Neutrophil (primary cell): ENCODE results near the gene PNKP.
"Not testable (repeated sequence)": the region's sequence is repeated elsewhere in the genome, so short reads cannot be mapped to it uniquely, and the experiment has no call there.

ENCODE experiments used
- H3K27ac ChIP-seq: fragments of 200-600 bp; sonication (generic); 2 replicates; pipeline ENCODE4 v1.5.1; 2016; ENCODE audit warnings: mild to moderate bottlenecking, moderate library complexity
- H3K27me3 ChIP-seq: fragments of 200-600 bp; sonication (generic); 2 replicates; pipeline ENCODE4 v1.6.0; 2016; ENCODE audit warnings: mild to moderate bottlenecking
- H3K36me3 ChIP-seq: fragments of 200-600 bp; sonication (generic); 2 replicates; pipeline ENCODE4 v1.5.1; 2017
- H3K4me1 ChIP-seq, 2 experiments: fragments of 200-600 bp in 1 of 2; sonication (generic) in 1 of 2; 1 replicate in 1 of 2; 2 replicates in 1 of 2; pipeline versions ENCODE4 v1.5.1 to v1.6.1; 2013 to 2016; ENCODE audit warnings: low read depth in 1 of 2, low read length in 1 of 2, mild to moderate bottlenecking in 1 of 2, moderate library complexity in 1 of 2; ENCODE audit not compliant: control insufficient read depth in 1 of 2, insufficient read depth in 1 of 2
- H3K4me3 ChIP-seq, 2 experiments: fragments of 200-600 bp in 1 of 2; sonication (generic) in 1 of 2; 1 replicate in 1 of 2; 2 replicates in 1 of 2; pipeline ENCODE4 v1.5.1; 2013 to 2016; ENCODE audit warnings: low read depth in 1 of 2, low read length in 1 of 2, mild to moderate bottlenecking in 1 of 2, moderate library complexity in 1 of 2
- H3K9me3 ChIP-seq: fragments of 200-600 bp; sonication (generic); 2 replicates; pipeline ENCODE4 v1.5.1; 2016
- TF ChIP-seq, protein P1 (sequence below): fragments of 200-600 bp; sonication (generic); IDR thresholded peaks from 2 replicates; pipeline ENCODE4 v1.5.1; 2016; ENCODE audit warnings: antibody characterized with exemption

PNKP gene

DNA sequence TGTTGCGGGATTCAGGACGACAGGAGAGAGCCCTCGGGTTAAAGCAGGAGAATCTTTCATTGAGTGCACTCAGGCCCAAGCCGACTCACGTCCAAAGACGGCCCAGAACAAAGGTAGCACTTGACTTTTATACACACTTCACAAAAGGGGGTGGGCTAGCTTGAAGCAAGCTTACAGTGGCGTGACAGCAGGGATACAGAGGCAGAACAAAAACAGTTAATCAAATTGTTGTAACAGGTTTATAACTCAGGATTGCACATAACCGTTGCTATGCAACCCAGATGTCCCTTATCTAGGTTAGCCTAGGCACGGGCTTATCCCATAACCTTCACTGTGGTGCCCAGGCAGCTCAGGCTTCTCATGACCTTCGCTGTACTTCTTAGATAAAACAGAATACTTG, 47.3 kb downstream of the PNKP start:
- TF ChIP-seq, protein P1, sequence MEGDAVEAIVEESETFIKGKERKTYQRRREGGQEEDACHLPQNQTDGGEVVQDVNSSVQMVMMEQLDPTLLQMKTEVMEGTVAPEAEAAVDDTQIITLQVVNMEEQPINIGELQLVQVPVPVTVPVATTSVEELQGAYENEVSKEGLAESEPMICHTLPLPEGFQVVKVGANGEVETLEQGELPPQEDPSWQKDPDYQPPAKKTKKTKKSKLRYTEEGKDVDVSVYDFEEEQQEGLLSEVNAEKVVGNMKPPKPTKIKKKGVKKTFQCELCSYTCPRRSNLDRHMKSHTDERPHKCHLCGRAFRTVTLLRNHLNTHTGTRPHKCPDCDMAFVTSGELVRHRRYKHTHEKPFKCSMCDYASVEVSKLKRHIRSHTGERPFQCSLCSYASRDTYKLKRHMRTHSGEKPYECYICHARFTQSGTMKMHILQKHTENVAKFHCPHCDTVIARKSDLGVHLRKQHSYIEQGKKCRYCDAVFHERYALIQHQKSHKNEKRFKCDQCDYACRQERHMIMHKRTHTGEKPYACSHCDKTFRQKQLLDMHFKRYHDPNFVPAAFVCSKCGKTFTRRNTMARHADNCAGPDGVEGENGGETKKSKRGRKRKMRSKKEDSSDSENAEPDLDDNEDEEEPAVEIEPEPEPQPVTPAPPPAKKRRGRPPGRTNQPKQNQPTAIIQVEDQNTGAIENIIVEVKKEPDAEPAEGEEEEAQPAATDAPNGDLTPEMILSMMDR, result no peak
- H3K9me3 ChIP-seq, result no peaks in the 10 kb centered on the region
- H3K27ac ChIP-seq, result no peak overlapping the region
- peaks cover 28% of the 10 kb centered on the region for H3K36me3 ChIP-seq
- H3K4me3 ChIP-seq, result no peak overlapping the region
- no peaks in the 10 kb centered on the region for H3K27me3 ChIP-seq
- peaks cover 17 to 29% of the 10 kb centered on the region in 2 experiments for H3K4me1 ChIP-seq

DNA sequence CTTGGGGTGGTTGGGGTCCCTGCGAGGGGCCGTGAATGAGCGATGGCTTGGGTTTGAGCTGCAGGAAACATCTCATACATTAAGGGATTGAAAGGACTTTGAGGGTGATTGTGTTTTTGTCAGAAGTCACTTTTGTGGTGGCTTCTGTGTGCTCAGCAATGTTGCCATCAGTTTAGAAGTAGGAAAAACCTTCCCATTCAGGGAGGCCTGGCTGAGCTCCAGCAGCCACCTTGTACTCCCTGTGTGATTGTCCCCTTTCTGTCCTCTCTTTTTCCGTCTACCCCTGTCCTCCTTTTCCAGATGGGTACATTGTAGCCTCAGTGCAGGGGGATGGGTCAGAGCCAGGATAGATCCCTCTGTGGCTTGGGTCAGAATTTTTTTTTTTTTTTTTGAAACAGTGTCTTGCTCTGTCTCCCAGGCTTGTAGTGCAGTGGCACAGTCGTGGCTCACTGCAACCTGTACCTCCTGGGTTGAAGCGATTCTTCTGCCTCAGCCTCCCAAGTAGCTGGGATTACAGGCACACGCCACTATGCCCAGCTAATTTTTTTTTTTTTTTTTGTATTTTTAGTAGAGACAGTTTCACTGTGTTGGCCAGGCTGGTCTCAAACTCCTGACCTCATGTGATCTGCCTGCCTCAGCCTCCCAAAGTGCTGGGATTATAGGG, 47.8 kb downstream of the PNKP start:
- Histone ChIP-seq H3K27ac (peak overlapping the region; percentile 93), H3K4me3 (peak overlapping the region; percentile 80 to 100), H3K36me3 (peaks cover 28% of the 10 kb centered on the region), H3K4me1 (peaks cover 17 to 29% of the 10 kb centered on the region in 2 experiments)
- H3K27me3 ChIP-seq, H3K9me3 ChIP-seq: not testable (repeated sequence)

DNA sequence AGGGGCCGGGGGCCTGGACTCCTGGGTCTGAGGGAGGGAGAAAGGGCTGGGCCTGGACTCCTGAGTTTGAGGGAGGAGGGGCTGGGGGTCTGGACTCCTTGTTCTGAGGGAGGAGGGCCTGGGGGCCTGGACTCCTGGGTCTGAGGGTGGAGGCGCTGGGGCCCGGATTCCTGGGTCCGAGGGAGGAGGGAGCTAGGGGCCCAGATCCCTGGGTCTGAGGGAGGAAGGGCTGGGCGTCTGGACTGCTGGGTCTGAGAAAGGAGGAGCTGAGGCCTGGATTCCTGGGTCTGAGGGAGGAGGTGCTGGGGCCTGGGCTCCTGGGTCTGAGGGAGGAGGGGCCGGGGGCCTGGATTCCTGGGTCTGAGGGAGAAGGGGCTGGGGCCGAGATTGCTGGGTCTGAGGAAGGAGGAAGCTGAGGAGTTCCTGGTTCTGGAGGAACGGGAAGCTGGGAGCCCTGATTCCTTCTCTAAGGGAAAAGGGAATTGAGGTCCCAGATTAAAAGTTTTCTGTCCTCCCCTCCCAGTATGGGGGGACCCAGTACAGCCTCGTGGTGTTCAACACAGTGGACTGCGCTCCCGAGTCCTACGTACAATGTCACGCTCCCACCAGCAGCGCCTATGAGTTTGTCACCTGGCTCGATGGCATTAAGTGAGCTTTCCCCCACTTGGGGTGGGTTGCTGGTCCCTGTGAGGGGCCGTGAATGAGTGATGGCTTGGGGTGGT, 48.6 kb downstream of the PNKP start:
- H3K9me3 ChIP-seq, result no peaks in the 10 kb centered on the region
- peaks cover 21 to 32% of the 10 kb centered on the region in 2 experiments for H3K4me1 ChIP-seq
- peak overlapping the region; percentile 80 to 100 for H3K4me3 ChIP-seq
- peak overlapping the region; percentile 93 for H3K27ac ChIP-seq
- H3K36me3 ChIP-seq, result peaks cover 24% of the 10 kb centered on the region
- TF ChIP-seq, protein P1, result no peak
- no peaks in the 10 kb centered on the region for H3K27me3 ChIP-seq

DNA sequence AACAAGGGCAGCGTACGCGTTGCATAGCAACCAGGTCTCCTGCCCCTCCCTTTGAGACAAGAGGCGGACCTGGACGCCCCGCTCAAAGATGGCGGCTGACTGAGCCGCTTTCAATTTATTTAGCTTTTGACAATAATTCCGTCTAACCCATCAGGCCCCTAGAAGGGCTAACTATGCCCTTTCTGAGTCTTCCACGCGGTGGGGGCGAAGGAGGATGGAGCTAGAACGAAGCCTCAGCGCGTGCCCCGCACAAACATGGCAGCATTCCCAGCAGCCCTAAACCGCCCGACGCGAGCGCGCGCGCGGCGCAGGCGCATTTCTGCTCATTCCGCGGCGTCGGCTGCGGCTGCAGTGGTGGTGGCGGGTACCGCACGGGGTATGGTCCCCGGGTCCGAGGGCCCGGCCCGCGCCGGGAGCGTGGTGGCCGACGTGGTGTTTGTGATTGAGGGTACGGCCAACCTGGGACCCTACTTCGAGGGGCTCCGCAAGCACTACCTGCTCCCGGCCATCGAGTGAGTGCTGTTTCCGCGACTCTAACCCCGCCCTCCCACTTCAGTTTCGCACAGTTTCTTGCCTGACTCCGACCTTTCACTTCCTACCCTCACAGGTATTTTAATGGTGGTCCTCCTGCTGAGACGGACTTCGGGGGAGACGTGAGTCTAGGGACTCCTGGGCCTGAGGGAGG, 49.3 kb downstream of the PNKP start, which contains the start of gene MED25:
MED25 (plus strand) TSS at position 326 of the 685 bp plus-strand sequence; CDS start at position 379, 53 bp downstream.
- TF ChIP-seq, protein P1, result peak; percentile 97
- Histone ChIP-seq H3K27me3 (no peaks in the 10 kb centered on the region), H3K4me3 (peak within 1 kb of the TSS; percentile 80 to 100), H3K4me1 (peaks cover 22 to 35% of the 10 kb centered on the region in 2 experiments), H3K36me3 (peaks cover 17% of the 10 kb centered on the region), H3K27ac (peak within 1 kb of the TSS; percentile 93), H3K9me3 (no peaks in the 10 kb centered on the region)

DNA sequence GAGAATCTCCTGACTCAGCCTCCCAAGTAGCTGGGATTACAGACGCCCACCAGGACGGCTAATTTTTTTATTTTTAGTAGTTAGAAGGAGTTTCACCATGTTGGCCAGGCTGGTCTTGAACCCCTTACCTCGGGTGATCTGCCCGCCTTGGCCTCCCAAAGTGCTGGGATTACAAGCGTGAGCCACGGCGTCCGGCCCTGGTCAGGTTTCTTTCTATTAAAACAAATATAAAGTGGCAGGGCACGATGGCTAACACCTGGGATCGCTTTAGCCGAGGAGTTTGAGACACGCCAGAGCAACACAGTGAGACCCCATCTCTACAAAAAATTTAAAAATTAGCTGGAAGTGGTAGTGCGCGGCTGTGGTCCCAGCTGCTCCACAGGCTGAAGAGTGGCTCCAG, 50.8 kb downstream of the PNKP start:
- H3K9me3 ChIP-seq, result no peaks in the 10 kb centered on the region
- TF ChIP-seq, protein P1, result no peak
- no peaks in the 10 kb centered on the region for H3K27me3 ChIP-seq
- H3K4me1 ChIP-seq, result peaks cover 34 to 43% of the 10 kb centered on the region in 2 experiments
- H3K36me3 ChIP-seq, result peaks cover 11% of the 10 kb centered on the region
- peak overlapping the region; percentile 80 to 100 for H3K4me3 ChIP-seq
- peak overlapping the region; percentile 93 for H3K27ac ChIP-seq
